ENCODE measurements around the gene KLHL29.

DNA sequence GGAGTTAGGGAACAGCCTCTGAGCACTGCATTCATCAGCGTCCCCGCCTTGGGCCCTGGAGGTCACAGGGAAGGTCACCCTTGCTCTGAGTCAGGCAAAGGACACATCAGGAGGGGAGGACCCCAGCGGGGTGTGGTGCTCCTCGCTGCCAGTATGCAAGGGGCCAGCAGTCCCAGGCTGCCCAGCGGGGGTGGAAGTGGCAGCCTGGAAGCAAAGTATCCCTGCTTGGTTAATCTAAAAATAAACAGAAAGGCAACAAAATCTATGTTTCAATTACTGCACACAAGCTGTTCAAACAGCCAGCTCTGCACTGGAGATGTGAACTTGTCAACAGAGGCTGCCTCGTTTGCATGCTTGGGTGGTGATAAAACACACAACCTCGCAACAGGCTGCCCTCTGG is 164.1 kb downstream of the KLHL29 start:
- TF ChIP-seq, protein P1, sequence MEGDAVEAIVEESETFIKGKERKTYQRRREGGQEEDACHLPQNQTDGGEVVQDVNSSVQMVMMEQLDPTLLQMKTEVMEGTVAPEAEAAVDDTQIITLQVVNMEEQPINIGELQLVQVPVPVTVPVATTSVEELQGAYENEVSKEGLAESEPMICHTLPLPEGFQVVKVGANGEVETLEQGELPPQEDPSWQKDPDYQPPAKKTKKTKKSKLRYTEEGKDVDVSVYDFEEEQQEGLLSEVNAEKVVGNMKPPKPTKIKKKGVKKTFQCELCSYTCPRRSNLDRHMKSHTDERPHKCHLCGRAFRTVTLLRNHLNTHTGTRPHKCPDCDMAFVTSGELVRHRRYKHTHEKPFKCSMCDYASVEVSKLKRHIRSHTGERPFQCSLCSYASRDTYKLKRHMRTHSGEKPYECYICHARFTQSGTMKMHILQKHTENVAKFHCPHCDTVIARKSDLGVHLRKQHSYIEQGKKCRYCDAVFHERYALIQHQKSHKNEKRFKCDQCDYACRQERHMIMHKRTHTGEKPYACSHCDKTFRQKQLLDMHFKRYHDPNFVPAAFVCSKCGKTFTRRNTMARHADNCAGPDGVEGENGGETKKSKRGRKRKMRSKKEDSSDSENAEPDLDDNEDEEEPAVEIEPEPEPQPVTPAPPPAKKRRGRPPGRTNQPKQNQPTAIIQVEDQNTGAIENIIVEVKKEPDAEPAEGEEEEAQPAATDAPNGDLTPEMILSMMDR (conservative IDR thresholded peaks at IDR 0.05): no peak
- no peak for TF ChIP-seq ZFX (IDR thresholded peaks at IDR 0.05)
